Suprapubic skin (tissue), 3 donors: Measurements from ENCODE around the gene THSD1.

Experiments used
- POLR2A ChIP-seq, 2 donors: fragments of 450-650 bp; IDR thresholded peaks; one replicate each; pipeline ENCODE4 v1.6.1; 2017; ENCODE audit warnings: antibody characterized with exemption in 2 of 2, mild to moderate bottlenecking in 2 of 2, moderate library complexity in 2 of 2
- TF ChIP-seq, protein P1 (sequence below), 2 donors: fragments of 200-600 bp in 1 of 2; fragments of 450-650 bp in 1 of 2; sonication (generic) in 1 of 2; IDR thresholded peaks; one replicate each; pipeline ENCODE4 v1.5.1; 2016 to 2019; ENCODE audit warnings: antibody characterized with exemption in 2 of 2, mild to moderate bottlenecking in 1 of 2, moderate library complexity in 1 of 2

DNA sequence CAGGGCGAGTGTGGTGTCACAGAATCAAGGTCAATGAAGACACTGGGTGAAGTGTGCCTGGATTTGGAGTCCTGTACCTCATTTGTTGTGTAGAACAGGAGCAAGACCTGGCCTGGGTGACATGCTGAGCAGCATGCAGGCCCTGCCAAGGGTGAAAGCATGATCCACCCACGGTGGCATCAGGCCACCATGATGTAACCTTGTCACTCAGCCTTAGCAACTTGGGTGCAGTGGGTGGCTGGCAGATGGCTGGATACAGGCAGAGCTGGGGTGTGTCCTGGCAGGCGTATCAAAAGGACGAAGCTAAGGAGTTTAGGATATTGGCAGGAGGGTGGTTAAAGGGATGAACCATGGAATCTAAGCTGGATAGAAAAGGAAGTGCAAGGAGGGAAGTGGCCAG is 10.3 kb downstream of the THSD1 start:
- no peak for TF ChIP-seq POLR2A (IDR thresholded peaks at IDR 0.05)
- TF ChIP-seq, protein P1, sequence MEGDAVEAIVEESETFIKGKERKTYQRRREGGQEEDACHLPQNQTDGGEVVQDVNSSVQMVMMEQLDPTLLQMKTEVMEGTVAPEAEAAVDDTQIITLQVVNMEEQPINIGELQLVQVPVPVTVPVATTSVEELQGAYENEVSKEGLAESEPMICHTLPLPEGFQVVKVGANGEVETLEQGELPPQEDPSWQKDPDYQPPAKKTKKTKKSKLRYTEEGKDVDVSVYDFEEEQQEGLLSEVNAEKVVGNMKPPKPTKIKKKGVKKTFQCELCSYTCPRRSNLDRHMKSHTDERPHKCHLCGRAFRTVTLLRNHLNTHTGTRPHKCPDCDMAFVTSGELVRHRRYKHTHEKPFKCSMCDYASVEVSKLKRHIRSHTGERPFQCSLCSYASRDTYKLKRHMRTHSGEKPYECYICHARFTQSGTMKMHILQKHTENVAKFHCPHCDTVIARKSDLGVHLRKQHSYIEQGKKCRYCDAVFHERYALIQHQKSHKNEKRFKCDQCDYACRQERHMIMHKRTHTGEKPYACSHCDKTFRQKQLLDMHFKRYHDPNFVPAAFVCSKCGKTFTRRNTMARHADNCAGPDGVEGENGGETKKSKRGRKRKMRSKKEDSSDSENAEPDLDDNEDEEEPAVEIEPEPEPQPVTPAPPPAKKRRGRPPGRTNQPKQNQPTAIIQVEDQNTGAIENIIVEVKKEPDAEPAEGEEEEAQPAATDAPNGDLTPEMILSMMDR (IDR thresholded peaks at IDR 0.05): no peak
